Measurements from ENCODE around the gene STXBP2.

STXBP2 gene

DNA sequence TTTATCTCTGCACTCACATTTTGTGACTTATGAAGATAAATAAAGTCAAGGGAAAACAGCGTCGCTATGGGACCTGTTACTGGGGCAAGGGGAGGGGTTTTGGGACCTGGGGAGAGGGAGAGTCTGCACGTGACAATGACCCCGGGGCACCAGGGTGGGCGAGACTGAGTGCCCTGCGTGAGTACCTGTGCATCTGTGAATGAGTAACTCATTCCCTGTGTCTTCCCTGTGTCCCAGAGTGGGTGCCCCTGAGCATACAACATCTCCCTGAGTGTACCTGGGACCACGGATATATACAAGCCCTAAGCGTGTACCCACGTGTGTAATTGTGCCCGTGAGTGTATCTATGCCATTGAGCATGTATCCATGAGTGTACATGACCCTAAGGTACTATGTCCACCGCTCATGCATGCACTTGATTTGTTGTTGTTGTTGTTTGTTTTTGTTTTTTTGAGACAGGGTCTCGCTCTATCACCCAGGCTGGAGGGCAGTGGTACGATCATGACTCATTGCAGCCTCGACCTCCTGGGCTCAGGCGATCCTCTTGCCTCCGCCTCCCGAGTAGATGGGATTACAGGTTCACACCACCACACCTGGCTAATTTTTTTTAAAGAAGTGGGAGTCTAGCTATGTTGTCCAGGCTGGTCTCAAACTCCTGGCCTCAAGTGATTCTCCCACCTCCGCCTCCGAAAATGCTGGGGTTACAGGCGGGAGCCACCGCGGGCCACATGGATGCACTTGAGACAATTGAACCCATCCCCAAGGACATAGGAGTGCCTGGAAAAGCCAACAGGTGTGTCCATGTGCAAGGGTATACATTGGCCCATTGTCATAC, 43.1 kb downstream of the STXBP2 start:
- no peak for DNase-seq (ENCODE audit: low read depth)

DNA sequence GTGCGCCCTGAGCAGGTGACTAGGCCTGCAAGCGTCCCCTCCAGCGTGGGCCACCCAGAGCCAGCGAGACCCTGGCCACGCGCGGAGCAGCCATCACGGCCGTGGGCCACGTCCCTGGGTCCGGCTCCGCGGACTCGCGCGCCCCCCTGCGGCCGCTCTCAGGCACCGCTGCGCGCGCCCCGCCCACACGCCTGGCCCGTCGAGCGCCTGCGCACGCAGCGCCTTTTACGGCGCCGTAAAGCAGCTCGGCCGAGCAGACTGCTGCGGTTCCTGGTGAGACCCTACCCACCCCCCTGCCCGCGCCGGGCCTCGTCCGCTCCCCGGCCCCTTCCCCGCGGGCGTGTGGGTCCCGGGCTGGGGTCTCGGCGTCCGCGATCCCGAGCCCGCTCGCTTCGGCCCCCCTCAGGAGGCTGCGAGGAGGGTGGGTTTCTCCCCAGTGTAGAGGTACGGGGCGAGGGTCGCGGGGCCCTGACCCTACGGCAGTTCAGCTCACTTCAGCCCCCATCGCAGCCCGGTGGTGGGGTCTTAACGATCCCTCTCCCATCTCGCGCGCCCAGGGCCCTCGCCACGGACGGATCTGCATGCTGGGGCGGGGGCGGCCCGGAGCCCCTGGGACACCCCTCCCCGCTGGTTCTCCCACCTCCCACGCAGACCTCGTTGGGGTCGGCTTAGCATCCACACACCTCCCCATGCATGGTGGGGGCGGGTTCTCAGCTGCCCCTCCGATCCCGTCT, 43.9 kb downstream of the STXBP2 start, which contains the start of gene TRAPPC5:
TRAPPC5 (plus strand) TSS at position 228 of the 734 bp plus-strand sequence. CDS start 1,421 bp downstream, outside the sequence.
- peak; percentile 74 for DNase-seq (ENCODE audit: low read depth)

- DNase-seq (ENCODE audit: low read depth) = peak; percentile 75
Observed at GRCh38 chr19:7681340-7682174, 44.6 kb downstream of the STXBP2 start.

DNA sequence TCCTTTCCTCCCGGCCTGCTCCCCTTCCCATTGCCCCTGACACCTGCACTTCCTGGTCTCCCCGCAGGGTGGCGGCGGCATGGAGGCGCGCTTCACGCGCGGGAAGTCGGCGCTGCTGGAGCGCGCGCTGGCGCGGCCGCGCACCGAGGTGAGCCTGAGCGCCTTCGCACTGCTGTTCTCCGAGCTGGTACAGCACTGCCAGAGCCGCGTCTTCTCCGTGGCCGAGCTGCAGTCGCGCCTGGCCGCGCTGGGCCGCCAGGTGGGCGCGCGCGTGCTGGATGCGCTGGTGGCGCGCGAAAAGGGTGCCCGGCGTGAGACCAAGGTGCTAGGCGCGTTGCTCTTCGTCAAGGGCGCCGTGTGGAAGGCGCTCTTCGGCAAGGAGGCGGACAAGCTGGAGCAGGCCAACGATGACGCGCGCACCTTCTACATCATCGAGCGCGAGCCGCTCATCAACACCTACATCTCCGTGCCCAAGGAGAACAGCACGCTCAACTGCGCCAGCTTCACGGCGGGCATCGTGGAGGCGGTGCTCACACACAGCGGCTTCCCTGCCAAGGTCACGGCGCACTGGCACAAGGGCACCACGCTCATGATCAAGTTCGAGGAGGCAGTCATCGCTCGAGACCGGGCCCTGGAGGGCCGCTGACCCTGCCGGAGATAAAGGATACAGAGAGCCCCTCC, 45.4 kb downstream of the STXBP2 start:
- DNase-seq (ENCODE audit: low read depth) = no peak

DNA sequence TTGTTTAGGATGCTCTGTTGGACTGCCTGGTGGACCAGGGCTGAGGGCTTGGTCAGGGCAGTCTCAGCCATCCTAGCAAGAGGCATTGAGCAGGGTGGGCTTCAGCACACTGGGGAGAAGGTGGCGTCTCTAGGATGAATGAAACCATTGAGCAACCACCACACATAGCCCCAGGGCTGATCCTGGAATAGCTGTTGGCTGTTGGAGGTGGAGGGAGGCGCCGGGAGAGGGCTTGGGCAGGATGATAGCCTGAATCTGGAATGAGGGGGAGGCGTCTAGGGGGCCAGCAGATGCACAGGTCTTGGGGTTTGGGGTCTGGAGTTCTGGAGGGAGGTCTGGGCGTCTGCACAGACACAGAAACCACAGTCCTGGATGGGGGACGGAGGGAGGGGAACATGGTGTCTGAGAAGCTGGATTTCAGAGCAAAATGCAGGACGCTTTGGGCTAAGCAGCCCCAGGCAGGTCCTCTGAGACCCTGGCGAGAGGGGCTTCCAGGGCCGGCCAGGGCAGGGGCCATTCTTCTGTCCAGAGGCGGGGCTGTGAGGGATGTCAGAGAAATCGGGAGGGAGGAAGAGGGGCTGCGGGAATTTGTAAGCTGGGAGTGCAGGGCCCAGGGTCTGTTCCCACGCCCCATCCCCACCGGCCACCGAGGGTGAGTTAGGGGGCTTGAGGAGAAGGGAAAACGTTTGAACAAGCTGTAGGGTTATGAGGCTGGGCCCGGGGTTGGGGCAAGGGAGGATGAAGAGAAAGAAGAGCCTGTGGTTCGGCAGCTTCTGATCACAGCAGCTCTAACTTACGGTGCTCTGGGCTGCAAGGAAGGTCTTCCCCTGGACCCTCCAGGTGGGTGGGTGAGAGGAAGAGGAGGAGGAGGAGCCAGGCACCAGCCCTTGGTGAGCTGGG, 48.9 kb downstream of the STXBP2 start:
- DNase-seq (ENCODE audit: low read depth) = no peak

- no peak for DNase-seq (ENCODE audit: low read depth)
Observed at GRCh38 chr19:7687177-7687576, 50.3 kb downstream of the STXBP2 start.

DNA sequence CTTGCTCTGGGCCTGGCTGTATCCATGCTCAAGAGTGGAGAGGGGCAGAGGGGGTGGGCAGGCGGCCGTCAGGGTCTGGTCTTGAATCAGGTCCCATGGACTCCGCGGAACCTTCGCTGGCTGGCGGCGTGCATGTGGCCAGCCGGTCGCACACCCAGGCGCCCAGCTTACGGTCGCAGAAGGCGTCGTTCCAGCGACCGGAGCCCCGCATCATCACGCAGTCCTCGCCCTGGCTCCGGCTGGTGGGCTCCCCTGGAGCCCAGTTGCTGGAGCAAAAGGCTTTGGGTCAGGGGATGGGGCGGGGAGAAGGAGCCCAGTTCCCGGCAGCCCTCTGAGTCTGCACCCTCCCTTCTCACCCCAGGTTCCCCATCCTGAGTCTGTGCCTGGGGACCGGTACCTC, 52.3 kb downstream of the STXBP2 start:
- no peak for DNase-seq (ENCODE audit: low read depth)

DNA sequence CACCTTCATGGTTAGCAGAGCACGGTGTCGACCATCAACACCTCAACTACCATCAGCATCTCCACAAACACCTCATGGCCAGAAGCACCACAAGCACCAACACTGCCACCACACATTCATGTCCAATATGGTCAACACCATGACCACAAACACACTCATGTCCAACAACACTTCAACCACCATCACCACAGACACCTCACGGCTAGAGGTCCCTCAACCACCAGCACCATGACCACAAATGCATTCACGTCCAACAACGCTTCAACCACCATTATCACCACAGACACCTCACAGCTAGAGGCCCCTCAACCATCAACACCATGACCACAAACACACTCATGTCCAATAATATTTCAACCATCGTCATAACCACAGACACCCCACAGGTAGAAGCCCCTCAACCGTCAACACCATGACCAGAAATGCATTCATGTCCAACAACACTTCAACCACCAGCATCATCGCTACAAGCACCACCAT, 53.9 kb downstream of the STXBP2 start:
- no peak for DNase-seq (ENCODE audit: low read depth)

- no peak for DNase-seq (ENCODE audit: low read depth)
Observed at GRCh38 chr19:7691497-7691896, 54.6 kb downstream of the STXBP2 start.

- DNase-seq (ENCODE audit: low read depth) = no peak
Observed at GRCh38 chr19:7692417-7693088, 55.6 kb downstream of the STXBP2 start.

DNA sequence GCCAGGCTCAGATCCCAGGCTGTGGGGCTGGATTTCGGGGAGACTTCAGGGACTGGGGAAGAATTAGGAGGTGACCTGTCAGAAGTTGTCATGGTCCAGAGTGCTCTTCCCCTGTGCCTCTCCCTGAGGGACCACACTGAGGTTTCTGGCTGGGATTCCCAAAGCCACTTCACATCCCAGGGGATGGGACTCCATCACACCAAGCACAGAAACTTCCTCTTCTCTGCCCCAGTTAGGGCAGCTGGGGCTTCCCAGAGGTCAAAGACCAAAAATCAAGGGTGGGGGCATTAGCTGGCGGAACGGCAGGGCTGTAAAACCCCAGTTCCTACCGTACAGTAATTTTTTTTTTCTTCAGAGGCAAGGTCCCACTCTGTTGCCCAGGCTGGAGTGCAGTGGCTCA, 57.6 kb downstream of the STXBP2 start:
- no peak for DNase-seq (ENCODE audit: low read depth)
